G401 (cell line): ENCODE measurements around the gene CBX8. TPM values are rescaled to one million over a fixed set of nuclear protein-coding genes. Genes with fewer than 3 reads are reported as not detected.

Source experiments
- DNase-seq: peaks from one replicate; pipeline ENCODE4 v3.0.0-alpha.2; 2015; ENCODE audit warnings: low spot score
- in situ Hi-C: cut with HindIII; loops from 2 replicates; pipeline ENCODE4 v1.10.0; 2016; ENCODE audit warnings: low sequenced_read_pairs, mixed read lengths
- total RNA-seq: library from RNA; depleted of rRNA; stranded (reverse); fragments of >200 nt; shearing (Covaris generic); gene quantifications from 2 replicates; pipeline ENCODE4 v1.2.3, GENCODE V29; 2014

Gene CBX8
- total RNA-seq, 1 experiment from 2014 or later = 18.8 TPM

DNA sequence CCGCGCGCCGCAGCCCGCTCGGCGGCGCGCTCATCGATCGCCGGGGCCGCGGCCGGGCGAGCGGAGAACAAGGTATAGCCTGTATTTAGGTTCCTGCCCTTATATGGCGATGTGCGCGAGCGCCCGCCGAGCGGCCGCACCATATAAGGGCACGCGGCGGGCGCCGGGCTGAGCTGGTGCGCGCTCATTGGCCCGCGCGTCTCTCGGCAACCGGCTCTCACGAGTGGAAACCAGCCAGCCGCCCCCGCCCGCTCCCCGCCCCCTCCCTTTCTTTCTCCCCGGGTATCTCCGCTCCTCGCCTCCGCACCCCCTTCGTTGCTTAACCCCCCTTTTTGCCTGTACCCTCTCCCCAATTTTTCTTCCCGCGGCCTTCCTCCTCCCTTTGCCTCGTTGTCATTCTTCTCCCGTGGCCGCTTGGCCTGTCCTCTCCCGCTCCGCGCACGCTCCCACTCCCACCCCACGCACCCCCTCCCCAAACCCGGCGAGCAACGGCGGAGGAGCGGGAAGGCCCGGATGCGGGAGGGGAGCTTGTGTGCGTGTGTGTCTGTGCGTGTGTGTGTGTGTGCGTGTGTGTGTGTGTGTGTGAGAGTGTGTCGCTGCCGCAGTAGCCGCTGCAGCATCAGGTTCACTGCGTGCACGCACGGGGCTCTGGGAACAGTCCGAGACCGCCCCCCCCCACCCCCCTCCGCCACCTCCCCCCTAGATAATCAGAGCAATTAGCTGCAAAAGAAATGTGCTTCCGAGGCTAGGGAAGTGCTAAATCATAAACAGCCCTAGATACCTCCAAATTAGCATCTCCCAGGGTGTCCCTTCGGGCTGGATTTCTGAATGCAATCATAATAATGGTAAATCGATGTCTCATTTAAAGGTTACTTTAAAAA is 13.5 kb upstream of the CBX8 start:
- peak; percentile 37 for DNase-seq
- in situ Hi-C loops = no loop called here

DNA sequence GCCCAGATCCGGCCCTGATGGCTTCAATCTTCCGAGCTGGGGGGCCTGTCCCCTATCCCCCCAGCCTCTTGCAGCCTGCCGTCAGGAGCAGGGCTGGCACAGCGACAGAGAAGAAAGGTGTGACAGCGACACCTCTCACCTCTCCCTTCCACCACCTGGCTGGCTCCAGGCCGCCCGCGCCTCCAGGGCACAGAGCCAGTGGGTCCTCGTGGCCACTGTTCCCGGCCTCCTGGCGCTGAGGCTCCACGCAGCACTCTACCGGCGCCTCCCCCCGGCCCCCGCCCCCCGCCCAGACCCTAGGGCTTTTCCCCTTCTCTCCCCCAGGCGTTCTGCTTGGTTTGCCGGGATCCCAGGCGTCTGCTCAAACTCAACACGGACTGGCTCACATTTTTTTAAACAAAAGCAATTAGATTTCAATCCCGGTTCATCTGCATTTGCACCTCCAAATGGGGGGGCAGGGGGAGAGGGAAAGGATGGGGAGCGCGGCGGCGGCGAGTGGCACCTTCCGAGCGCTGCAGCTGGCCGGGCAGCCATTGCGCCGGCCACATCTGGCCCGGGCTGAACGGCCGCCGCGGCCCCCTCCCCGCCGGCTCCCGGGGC is 12.8 kb upstream of the CBX8 start:
- no peak for DNase-seq
- in situ Hi-C loops = no loop called here

DNA sequence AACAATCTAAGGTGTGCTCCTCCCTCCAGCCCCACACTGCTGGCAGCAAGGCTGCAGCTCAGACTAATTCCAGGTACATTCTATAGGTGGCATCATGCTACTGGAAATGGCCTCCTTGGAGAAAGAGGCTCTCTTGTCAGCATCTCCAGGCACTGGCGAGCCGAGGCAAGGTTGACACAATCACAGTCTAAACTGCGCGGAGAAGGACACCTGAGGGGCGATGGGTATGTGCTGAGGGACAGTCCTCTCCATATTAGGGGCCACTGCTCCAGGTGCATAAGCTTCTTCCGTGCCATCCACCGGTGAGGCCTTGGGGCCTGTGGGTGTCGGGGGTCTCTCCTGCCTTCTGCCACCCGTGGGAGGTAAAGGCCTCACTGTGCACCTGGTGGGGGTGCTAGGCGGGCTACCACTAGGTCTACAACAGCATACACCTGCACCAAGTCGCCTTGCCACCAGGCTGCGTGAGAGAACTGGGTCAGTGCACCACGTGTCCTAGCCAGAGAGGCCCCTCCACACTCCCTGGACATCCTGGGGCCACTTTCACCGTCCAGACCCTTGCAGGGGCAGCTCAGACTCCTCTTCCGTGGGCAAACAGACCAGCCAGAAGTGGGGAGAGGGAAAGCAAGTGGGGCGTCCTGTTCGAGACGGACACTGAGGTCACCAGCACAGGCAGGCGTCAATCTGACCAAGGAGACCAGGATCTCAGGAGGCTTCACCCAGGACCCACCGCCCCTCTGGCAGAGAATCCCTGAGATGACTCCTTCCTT is 12.1 kb upstream of the CBX8 start:
- in situ Hi-C loops = no loop called here
- peak; percentile 67 for DNase-seq

DNA sequence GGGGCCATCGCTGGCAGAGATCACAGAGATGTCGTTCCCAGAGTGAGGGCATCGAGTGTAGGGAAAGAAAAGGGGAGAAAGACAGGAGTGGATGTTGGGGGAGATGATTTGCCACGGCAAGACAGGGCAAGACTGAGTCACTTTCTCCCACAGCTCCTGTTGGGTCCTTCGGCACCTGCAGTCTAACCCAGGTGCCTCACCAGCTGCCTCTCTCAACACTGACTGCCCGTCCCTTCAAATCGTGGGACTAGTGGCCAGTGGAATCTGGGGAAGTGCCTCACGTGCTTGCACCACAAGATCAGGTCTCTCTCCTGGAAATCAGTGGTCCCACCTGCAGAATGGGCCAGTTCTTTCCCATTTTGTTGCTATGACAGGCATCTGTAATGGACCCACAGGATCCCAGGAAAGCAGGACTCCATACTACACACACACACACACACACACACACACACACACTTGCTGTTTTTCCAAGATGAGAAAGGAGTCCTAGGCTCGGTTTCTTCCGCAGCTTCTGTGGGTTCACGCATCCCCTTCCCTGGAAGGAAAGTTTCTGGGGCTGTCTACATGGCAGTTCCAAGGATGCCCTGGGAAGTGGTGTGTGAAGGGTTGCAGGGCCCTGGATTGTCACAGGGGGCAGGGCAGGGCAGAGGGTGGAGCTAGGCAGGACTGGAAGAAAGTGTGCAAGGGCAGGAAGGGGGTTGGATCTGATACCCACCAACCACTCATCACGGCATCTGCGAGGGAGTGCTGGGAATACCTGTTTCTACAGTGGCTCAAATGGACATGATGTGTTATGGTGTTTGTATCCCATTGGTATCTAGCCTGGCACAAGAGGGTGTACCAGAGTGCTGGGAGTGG is 10.2 kb upstream of the CBX8 start:
- no peak for DNase-seq
- in situ Hi-C loops = no loop called here

DNA sequence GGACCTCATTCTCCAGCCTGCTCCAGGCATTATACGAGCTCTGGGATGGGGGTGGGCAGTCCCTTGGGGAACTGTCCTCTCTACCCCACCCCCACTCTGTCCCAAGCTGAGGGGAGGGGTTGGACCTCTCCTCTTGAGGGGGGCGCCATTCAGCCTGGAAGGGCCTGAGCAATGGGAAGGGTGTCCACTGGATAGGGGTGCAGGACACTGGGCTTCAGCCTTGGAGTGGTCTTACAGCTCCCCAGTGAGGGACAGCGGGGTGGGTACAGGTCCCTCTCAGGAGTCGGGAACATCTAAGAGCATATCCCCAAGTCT is 9.5 kb upstream of the CBX8 start:
- in situ Hi-C loops = no loop called here
- DNase-seq = no peak

DNA sequence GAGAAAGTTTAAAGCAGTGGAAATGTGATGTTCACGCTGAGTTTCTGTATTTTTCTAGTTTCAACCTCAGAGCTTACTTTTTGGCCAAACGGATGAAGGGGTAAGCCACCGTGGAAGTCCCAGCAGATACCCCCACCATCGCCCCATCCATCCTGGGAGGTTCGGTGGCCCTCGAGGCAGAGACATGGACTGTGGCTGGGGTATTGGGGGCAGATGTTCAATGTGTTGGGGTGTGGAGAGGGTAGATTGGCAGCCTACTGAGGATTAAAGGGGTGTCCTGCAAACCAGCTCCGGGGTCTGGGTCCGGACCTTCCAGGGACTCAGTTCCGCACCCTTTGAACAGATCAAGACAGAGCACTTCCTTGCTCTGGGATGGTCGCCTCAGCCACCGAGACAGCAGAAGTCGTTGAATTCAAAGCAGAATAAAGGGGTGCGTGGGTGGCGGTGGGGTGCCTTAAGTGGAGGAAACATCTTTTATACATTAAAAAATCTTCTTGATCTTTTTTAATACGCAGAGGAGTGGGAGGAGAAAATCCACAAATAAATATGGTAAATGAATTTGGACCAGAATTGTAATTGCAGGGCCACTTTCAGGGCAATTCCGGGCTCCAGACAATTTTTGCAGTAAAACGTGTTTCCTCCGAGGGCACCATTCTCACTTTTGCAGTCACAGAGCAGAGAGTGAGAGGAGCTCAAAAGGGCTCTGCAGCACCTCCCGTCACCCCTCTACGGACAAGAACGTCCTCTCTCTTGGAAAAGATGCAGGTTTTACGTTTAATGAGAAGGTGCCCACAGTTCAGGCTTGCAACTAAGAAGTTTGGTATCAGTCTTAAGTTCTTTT is 8.2 kb upstream of the CBX8 start:
- in situ Hi-C loops = no loop called here
- no peak for DNase-seq

DNA sequence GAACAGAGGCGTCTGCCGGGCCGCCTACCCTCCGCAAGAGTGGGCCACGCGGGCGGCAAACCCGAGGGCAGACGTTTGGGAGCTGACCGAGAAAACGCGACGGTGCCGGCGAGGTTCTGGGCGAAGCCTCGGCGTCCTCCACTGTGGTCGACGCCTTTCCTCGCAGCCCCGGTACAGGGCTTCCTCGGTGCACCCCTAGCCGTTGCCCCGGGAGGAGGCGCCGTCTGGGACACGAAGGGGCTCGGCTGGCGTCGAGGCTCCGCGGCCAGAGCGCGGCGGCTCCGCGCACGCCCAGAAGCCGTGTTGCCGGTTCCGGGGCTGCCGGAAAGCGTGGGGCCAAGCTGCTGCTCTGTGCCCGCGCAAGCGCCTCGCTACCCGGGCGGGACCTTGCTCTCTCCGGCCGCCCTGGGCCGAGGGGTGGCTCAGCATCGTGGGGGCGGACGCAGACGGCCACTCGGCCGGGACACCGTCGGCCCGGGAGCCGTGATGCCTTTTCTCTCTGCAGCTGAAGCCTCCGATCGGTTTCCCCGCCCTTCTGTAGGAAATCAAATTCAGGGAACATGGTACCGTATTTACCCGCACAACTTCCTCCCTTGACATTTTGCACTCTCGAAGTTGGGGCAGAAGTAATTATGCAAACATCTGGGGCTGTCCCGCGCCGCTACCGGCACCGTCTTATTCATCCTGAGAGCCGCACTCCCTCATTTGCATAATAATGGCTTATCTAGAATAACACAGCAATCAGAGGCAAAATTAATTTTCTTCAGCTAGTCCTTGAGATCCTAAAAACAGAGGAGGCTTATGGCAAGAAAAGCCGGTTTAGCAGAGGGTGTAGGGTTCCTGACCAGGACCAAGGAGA is 7.3 kb upstream of the CBX8 start:
- DNase-seq = no peak
- in situ Hi-C loops = no loop called here

DNA sequence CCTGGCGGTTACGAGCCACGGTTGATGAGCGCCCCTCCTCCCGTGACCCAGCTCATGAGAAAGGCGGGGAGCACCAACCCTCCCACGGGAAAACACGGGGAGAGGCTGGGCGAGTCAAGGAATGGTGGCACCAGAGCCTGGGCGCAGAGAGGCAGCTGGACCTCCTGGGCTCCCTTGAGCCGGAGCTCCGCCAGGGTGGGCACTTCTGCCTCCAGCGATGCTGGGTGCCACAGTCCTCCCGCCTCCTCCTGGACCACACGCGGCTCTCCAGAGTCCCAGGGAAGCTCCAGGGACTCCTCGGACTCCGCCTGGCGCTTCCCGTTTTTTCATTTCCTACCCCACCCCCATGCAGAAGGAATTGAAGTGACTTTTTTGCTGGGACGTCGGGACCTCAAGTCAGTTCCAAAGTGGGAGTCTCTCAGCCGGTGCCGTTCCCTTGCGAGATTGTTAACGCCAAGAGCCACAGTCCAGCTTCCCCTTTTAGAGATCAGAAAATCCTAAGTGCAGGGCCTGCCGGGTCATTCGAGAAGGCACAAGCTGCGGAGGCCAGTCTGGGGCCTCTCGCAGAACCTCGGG is 6.6 kb upstream of the CBX8 start:
- in situ Hi-C loops = no loop called here

DNA sequence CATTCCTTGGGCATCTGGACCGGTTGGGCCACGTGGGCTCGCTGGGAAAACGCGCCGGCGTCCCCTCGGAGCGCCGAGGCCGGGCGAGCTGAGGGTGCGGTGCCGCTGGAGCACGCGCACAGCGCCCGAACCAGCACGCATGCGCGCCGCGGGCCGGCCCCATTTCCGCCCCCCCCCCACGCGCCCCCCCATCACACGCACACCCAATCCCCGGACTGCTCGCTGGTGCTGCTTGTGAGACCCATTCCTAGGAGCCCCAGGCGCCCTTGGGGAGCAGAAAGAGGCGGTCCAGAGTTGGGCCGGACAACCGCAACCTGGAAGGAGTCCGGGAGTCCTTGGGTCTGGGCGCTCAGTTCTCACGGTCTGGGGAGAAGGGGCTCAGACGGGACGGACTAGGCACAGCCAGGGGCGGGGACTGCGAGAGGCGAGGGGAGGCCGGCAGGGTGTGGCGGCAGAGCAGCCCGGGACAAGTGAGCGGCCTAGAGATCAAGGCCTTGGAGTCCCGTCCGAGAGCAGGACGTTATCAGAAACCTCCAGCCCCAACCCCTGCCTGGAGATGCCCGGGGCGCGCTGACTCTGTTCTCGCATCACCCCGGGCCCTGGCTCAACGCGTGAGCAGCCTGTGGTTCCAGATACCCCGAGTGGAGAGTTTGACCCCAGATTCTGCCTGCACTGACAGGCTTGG is 6.0 kb upstream of the CBX8 start:
- DNase-seq = no peak
- in situ Hi-C loops = no loop called here

More for the DNA sequence above, 6.6 kb upstream of the CBX8 start:
- no peak for DNase-seq

DNA sequence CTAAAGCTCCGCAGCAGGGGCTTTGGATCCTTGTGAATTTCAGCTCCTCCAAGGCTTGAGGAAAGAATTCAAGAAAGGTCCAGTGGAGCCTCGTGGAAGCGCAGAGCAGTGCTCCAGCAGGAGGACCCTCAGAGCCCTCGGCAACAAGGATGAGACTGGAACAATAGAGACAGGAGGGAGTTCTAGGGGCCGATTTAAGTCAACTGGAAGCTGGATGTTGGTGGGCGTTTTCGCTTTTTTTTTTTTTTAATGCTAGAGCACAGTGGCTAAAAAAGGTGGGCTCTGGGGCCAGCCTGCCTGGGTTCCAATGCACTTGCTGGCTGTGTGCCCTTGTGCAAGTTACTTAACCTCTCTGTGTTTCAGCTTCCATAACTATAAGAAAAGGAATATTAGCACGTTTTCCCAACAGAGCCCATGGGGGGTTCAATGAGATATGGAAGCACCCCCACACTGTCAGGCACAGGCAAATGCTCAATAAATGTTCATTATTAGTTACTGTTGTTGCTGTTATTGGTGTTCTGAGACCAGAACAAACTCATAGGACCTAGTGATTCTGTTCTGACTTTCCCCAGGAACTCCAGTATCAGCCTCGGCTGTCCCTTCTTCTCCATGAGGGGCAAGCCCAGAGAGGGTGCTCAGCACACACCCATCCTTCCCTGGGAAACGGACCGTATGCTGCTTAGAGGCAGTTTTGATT is 5.3 kb upstream of the CBX8 start:
- in situ Hi-C loops = no loop called here
- no peak for DNase-seq

DNA sequence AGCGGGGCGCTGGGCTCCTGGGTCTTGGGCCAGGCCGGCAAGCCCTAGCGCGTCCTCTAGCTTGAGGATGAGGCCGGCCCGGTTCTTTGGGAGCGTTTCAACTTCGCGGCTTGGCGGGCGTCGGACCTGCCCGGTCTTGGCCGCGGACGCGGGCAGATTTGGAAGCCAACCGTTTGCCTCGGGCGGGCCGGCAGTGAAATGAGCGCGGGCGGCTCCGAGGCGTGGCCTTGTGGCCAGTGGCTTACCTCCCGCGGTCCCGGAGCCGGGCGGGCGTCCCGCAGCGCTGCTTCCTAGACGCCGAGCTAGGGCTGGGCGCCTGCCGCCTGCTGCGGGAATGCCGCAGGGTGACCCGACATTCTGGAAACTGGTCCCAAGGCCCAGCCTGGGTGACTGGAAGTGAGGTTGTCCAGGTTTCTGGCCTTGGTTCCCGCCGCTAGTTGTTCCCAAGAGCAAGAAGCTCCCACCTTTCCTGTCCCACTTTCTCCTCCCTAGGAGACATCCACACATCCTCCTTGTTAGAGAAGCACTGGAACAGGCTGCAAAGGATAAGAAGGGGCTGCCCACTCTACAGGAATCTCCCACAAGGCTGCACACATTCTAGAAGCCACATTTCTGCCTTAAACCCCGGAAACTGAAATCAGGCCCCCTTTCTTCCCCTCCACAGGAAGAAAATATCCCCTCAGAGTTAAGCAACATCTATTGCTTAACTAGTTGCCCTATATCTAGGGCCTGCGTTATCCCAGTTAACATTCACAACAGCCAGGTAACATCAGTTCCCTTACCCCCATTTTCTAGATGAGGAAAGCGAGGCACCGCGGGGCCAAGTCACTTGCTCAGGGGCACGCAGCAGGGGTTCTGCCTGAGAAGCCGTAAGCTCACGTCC is 4.5 kb upstream of the CBX8 start:
- in situ Hi-C loops = no loop called here
- DNase-seq = no peak

DNA sequence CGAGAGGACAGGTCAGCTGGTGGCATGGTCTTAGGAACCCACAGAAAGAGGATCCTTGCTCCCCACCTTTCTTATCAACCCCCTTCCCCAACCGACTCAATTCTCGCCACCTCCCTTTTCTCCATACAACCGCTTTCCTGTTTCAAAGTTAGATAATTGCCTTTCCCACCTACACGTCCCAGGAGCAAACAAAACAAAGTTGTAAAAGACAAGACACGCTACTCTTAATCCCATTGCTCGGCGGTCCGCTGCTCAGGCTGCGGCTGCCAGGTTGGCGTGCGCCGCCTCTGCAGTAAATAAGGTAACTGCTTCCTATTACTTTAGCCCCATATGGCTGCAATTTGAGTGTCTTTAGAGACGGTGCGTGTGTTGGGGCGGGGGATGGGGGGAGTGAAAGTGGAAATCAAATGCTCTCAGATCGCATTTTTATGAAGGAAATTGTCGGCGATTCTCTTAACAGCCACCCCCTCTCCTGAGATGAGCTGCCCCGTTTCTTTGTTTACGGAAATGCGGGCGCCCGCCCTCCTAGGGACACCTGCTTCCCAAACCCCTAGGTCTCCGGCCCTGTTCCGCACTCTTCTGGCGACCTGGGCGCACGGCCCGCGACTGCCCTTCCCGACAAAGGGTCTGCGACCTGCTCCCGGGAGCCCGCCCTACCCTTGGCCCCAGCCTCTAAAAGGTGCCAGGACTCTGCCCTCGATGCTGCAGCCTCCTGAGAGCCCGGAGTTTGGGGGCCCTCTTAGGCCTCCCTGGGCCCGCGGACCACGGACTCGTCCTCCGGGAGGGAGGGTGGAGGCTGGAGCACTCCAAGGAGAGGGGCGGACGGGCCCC is 3.7 kb upstream of the CBX8 start:
- in situ Hi-C loops = no loop called here
- no peak for DNase-seq

DNA sequence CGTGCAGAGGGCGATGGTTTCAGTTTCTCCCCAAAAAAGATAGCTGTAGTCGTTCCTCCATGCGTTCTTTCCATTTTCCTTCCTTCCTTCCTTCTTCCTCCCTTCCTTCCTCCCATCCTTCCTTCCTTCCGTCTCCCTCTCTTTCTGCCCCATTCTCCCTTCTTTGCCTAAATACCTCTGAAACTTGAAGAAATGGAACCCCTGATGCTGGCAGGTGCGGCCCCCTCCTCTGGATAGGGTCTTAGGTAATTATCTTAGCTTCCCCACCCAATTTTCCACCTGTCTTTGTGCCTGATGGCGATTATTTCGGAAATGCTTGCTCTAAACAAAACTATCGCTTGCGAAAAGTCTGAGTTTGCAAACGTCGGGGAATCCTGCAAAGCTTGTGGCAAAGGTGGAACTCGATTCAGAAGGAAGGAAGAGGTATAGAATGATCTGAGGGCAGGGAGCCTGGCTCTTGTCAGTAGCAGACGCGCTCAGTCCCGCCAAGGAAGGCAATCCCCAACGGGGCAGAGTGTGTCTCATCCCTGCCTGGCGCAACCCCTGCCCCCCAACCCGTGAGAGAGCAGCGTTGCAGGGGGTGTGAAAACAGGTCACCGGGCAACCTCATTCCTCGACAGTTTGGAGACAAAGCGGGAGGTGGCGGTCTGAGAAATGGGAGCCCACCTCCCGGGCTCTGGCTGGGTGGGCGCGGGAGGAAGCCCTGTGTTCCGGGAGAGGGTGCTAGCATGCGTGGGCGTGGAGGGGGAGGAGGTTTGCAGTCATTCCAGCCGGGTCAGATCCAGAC is 2.9 kb upstream of the CBX8 start:
- in situ Hi-C loops = loop anchor here (10.0 kb wide), 1 partner anchor 55 kb away; no protein-coding TSS in a partner anchor

DNA sequence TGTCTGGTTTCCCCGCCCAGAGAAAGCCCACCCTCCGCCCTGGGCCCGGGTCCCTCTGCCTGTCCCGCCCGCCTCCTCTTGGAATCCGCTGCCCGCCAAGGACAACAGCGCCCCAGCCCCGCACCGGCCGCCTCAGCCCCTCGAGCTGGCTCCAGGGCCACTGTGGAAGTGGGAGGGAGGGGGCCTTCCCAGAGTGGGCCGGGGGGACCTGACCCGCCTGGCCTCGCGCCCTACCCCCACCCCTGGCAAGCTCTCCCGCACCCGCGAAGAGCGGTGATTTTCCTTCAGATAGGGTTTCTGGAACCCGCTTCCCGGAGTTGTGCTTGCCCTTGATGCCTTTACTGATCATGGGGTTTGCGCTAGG is 2.3 kb upstream of the CBX8 start:
- in situ Hi-C loops = loop anchor here (10.0 kb wide), 1 partner anchor 54 kb away; no protein-coding TSS in a partner anchor
- no peak for DNase-seq

More for the DNA sequence above, 2.9 kb upstream of the CBX8 start:
- DNase-seq = no peak
